Left renal pelvis (tissue), 4 donors: ENCODE results near the gene MOXD1. TPM values are rescaled to one million over a fixed set of nuclear protein-coding genes. Genes with fewer than 3 reads are reported as not detected.
"Not testable (repeated sequence)": the region's sequence is repeated elsewhere in the genome, so short reads cannot be mapped to it uniquely, and the experiment has no call there.

Source experiments
- DNase-seq, 4 donors: peaks; one replicate each; pipeline ENCODE4 v3.0.0-alpha.2; 2013; ENCODE audit warnings: low read depth in 4 of 4, low spot score in 3 of 4
- polyA plus RNA-seq, 4 donors: library from polyadenylated mRNA; unstranded; fragments of 120-200 nt; gene quantifications; one replicate each; pipeline ENCODE4 v1.2.1, GENCODE V29; 2013; ENCODE audit not compliant: insufficient read length in 4 of 4

Gene MOXD1
- polyA plus RNA-seq, 4 donors: 193 to 481 (median 263) TPM

DNA sequence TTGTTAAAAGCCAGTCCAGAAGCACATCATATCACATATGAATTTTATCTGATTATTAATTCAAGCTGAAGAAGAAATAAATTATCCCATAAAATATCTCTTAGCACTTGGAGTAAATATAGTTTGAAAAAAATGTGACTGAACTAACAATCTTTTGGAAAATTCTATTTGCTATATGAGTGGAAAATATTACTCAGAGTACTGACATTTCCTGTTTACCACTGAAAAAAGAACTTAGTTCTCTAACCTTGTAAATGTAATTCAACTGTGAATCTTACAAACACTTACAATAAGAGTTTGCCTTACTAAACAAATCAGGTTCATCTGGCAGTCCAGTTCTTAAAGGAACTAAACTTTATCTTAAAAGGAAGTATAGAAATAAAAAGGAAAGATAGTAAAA is 44.2 kb downstream of the MOXD1 start:
- DNase-seq: no peak

DNA sequence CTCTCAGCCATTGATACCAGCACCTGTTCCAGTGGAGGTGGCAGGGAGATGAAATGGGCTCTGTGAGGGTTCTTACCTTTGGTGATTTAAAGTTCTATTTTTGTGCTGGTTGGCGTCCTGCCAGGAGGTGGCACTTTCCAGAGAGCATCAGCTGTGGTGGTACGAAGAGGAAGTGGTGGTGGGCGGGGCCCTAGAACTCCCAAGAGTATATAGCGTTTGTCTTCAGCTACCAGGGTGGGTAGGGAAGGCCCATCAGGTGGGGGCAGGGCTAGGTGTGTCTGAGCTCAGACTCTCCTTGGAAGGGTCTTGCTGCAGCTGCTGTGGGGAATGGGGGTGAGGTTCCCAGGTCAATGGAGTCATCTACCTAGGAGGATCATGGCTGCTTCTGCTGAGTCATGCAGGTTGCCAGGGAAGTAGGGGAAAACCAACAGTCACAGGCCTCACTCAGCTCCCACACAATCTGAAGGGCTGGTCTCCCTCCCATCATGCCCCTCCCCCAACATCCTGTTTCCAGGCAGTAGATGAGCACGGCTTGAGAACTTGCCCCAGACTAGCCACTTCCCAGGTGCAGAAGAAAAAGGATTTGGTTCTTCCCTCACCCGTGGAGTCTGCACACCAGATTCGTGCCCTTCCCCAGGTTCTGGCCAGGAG is 46.6 kb downstream of the MOXD1 start:
- DNase-seq: no peak

DNA sequence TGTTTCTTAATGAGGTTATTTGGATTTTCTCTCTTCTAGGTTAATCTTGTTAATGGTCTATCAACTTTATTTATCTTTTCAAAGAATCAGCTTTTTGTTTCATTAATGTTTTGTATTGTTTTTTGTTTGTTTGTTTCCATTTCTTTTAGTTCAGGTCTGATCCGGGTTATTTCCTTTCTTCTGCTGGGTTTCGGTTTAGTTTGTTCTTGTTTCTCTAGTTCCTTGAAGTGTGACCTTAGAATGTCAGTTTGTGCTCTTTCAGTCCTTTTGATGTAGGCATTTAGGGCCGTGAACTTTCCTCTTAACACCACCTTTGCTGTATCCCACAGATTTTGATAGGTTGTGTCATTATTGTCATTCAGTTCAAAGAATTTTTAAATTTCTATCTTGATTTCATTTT is 49.3 kb downstream of the MOXD1 start:
- DNase-seq: not testable (repeated sequence)

DNA sequence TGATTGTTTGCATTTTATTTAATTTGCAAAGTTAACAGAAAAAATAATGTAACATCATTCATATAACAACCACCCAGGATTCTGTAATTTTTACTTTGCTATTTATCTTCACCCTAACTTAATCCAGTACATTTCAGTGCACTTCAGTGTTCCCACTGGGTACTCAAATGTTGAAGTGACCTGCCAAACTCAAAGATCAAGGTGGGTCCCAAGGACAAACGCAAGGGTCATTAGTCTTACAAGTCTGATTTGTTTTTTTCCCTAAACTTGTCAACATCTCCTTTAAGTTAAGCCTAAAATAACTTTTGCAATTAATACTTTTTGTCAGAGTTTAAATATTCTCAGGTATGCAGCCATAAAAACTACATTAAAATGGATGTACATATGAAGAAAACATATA is 53.0 kb downstream of the MOXD1 start:
- DNase-seq: no peak

DNA sequence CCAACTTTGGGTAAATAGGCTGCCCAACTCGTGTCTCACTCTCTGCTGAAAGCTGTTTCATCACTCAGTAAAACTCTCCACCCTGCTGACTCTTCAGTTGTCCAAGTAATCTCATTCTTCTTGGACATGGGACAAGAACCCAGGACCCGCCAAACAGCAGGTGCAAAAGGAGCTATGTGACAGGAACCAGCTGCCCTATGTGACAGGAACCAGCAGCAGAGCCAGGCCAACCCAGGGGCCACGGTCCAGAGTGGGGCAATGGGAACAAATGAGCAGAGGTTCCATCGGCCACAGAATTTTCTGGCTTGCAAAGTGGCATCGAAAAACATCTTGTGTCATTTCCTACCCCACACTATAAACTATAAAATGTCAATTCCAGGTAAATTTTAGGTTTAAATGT is 56.5 kb downstream of the MOXD1 start:
- no peak for DNase-seq

DNA sequence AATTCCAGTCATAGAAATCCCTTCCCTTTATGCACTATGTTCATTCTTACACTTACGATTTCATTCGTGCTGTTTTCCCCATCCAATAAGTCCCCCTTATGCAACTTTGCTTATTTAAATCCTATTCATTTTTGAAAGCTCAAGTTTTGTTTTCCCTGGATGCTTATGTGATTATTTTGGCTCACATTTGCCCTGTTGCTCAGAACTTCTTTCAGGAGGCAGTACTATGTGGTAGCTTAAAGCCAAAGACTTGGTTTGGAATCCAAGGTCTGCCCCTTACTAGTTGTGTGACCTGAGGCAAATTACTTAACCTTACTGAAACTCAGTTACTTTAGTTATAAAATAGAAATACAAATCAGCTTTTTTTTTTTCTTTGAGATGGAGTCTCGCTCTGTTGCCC is 59.6 kb downstream of the MOXD1 start:
- DNase-seq: no peak

DNA sequence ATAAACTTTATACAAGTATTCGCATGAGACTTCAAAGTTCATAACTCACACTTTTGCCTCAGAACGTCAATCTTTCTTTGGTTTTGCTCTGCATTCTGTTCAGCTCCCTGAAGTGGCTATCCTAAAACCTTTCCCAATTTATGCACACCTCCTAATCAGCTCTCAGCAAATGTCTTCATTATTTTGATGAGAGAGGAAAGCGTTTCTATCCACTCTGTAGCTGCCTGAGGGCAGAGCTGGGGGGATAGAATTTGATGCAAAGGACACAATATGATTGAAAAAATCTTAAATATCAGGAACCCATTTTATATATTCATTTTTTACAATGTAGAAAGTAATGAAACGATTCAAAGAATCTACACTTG is 66.8 kb downstream of the MOXD1 start:
- no peak for DNase-seq

DNA sequence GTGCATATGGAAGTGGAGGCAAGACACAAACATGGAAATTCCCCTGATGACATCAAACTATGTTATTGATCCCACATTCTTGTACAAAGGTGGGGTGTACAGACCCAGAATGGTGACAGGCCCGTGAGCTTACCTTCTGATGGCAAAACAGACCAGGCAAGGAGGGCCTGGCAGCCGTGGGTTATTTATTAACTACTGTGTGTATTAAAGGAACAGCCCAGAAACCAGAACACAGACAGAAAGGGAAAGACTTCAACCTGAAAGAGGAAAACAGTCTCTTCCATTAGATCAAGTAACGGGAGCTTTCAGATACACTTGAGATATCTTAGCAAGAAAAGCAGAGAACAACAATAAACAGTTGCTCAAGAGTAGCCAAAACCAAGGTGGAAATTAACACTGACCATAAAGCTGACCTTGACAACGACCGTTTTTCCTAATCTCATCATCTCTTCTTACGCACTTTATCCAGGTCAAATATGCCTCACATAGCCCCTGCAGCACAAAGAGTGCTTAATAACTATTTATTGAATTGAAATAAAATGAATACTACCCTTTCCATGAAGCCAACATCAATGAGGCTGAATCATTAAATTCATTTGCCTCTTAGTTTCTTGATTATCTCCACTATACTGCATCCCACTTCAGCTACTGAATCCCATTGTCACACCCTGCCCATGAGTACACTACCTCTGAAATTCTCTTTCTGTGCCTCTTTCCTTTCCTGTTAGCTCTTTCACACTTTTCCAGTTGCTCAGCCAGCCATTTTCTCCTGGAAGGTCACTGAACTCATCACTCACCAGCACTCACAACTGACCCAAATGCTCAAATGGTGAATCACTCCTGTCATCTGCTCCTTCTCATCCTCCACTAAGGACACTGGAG is 67.4 kb downstream of the MOXD1 start:
- DNase-seq: no peak

DNA sequence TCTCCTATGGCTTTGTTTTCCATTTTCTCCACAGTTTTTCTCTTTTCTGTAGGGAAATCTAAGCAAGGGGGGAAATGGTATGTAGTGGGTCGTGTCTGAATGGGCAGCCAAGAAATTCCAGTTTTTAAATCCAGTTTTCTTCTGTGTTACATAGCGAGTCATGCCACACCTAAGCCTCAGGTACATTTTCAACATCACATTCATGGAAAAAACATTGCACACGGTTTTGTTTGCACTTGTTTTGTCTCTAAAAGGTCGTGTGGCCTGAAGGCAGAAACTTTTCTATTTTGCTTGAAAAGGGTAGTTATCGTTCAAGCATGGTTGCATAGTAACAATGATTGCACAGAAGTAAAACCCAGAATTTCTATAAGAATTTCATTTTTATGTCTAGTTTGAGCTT is 70.5 kb downstream of the MOXD1 start:
- no peak for DNase-seq

DNA sequence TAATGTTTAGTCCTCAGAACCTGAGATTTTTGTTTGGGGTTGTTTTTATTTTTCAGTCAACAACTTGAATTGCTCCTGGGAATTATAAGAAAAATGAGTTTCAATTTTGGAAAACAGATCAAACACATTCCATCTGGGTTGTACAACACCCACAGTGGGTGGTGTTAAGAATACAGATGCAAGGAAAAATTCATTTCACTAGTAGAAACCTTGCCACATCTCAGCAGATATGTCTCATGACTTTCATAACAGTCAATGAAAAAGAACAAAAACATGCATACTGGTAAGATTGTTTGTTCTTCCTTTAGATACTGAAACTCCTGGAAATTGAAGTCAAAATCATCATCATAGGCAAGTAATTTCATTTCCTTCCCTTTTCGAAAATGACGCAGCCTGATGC is 78.9 kb downstream of the MOXD1 start:
- no peak for DNase-seq

DNA sequence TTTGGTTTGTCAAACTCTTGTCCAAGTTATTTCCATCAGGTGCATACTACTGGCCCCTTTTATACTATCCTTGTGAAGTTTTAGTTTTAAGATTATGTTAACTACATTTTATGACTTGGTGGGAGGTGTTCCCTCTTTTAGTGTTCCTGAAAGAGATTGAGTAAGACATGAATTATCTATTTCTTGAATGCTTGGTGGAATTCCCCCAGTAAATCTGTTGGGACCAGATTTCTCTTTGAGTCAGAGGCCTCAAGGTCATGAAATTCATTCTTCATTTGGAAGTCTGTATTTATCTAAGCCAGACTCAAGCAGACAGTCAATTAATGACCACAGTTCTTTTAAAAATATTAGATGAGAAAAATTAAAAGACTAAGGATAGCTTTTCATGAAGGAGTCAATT is 81.3 kb downstream of the MOXD1 start:
- DNase-seq: no peak

DNA sequence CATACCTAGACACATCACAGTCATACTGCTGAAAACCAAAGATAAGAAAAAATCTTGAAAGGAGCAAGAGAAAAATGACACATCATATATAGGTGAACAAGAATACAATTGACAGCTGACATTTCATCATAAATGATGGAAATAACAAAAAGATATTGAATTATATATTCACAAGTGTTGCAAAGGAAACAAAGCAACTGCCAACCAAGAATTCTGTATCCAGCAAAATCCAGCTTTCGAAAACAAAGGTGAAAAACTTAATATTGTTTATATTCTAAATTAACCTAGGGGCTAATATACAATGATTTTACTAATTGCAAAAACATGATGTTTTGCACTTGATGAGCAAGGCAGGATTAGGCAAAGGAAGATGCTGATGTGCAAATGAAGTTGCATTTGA is 84.3 kb downstream of the MOXD1 start:
- no peak for DNase-seq

DNA sequence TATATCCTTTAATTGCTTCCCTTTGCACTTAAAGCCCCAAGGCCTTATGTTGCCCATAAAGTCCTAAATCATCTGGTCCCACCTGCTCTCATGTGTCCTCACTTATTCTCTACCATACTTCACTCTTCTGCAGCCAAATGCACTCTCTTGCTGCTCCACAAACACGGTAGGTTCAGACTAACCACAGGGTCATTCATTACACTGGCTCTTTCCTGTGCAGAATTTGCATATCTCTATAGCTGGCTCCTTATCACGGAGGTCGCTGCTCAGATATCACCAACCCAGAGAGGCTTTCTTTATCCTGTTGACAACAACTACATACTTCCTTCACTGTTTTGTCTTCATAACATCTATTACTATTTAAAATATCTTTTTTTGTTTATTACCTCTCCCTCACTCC is 86.8 kb downstream of the MOXD1 start:
- DNase-seq: no peak

DNA sequence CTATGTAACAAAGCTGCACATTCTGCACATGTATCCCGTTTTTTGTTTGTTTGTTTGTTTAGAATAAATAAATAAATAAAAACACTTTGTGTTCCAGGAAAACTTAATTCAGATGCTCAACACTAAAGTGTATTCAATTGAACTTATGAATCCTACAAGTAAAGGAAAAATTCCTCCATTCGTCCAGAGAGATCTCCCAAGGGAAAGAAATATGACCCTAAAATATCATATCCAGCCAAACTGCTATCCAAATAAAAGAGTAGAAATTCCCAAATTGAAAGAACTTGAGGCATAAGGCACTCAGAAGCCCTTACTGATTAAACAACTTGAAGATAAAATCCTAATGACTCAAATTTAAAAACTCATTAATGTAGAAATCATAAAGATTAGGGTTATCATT is 90.4 kb downstream of the MOXD1 start:
- no peak for DNase-seq

DNA sequence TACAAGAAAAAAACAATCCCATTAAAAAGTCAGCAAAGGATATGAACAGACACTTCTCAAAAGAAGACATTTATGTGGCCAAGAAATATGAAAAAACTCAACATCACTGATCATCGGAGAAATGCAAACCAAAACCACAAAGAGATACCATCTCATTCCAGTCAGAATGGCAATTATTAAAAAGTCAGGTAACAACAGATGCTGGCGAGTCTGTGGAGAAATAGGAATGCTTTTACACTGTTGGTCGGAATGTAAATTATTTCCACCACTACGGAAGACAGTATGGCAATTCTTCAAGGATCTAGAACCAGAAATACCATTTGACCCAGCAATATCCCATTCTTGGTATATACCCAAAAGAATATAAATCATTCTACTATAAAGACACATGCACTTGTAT is 91.1 kb downstream of the MOXD1 start:
- DNase-seq: not testable (repeated sequence)

DNA sequence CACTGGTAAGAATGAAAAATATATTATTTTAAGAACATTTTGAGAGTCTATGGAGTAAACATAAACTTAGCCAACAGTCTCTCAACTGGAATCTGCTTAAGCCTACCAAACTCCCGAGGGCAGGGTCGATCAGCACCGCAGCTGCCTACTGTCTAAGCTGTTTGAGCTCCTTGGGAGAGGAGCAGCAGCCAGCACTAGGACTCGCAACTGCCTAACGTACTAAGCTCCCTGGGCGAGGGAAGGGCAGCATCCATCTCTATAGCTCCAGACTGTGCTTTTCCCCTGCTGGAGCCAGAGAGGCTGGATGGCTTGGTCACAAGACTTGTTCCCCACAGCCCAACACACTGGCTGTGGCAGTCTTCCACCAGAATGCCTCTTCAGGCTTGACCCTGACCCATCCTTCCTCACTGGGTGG is 96.4 kb downstream of the MOXD1 start:
- no peak for DNase-seq

DNA sequence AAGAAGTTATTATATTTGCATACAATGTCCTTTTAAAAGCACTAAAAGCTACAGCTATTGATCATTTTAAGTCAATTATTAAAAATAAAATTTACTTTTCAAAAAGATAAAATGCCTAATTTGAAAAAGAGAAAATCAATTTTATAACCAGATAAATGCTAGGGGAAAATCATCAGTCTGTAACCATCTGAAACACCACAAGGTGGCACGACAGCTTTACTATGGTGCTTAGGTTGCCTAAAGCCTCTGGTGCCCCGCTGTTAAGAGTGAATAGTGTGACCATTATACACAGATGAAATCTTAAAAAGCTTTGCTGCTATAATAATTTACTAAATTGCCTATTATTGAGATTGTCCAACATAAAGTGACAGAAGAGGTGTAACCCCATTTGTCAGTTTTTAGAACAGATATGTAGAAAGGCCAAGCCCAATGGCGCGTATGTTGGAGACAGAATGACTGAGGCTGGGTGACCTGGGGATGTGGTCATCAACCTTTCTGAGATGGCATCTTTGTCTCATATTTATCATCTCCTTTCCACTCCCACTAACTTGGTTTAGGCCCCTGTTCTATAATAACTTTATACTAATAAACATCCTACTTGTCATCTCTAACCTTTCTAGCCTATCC is 100.8 kb downstream of the MOXD1 start:
- peak in 3 of 4 donors; percentile 8 to 14 (median 12) for DNase-seq

DNA sequence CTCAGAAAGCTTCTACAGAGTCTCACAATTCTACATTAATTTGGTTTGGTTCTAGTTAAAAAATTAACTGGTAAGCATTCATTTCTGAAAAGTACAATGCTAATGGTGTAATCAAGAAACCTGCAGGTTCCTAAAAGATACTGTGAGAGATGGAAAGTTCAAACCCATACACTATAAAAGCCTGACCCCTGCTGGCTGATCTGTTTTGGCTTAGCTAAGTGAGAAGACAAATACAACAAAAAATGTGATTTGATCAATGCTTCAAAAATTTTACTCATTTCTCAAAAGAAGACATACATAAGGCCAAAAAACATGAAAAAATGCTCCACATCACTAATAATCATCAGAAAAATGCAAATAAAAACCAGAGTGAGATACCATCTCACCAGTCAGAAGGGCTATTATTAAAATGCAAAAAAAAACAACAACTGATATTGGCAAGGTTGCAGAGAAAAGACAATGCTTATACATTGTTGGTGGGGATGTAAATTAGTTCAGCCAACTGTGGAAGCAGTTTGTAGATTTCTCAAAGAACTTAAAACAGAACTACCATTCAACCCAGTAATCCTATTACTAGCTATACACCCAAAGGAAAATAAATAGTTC is 102.8 kb downstream of the MOXD1 start:
- DNase-seq: peak in 3 of 4 donors; percentile 8 to 27 (median 16)

DNA sequence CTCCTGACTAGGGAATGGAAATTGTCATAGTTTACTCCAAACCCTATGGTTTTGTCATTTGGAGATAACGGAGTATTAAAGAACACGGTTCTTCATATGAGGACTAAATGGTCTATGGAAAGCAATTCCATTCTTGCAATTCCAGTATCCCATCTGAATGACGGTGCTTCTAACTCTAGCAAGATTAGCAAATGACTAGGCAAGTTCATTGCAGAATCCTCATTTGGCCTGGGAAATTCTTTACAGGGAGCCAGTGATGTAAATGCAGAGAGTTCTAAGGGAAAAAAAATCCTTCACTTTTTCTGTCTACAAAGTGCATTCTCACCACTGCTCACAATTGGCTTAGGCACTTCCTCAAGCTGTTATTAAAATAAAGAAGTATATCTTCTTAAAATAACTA is 111.5 kb downstream of the MOXD1 start:
- no peak for DNase-seq

DNA sequence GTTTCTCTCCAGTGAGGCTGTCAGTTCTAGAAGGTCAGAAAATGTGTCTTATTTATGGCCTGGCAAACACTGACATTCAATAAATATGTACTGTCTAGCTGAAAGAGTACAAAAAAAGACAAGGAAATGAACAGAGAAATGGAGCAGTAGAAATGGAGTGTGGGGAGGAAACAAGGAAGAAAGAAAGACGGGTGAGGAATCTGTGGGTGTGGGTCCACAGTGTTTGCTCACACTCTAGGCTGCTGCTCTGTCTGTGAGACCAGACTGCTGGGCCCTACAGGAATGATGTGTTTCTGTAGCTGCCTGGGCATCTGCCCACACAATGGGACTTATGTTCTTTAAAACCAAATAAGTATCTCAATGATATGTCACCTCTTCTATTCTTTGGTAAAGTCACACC is 114.2 kb downstream of the MOXD1 start:
- DNase-seq: no peak

DNA sequence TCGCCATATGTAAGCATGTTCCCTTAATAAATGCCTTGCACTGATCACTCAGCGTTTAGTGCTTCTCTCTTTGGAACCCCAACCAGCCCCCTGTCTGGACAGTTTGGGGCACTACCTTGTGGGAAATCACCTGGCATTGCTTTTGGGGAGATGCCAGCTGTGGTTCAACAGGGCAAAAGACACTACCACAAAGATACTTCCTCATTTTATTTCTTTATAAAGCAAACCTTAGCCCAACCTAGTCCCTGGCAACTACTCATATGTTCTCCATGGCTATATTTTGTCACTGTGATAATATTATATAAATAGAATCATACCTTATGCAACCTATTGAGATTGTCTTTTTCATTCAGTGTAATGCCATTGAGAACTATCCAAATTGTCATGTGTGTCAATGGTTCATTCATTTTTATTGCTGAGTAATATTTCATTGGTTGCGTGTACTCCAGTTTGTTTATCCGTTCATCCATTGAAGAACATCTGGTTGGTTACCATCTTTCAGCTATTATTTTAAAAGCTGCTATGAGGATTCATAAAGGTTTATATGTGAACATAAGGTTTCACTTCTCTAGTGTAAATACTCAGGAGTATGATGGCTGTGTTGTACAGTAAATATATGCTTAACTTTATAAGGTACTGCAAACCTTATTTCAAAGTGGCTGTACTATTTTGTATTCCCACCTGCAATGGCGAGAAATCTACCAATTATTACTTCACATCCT is 114.8 kb downstream of the MOXD1 start:
- no peak for DNase-seq
